NCI-H1436 treated with DMSO at 0.1 percent for 48 hours (cell line): Measurements from ENCODE around the gene TIMM29.

Experiments
- DNase-seq: peaks from one replicate; lab custom pipeline; 2025; lab: John Stamatoyannopoulos, UW

Gene TIMM29

GRCh38 chr19:10928563-10929401 is at the start of gene TIMM29, which contains the start of gene YIPF2:
Gene TIMM29, plus strand, starts transcription at chr19:10928811. Its CDS starts 12 bp downstream, at chr19:10928823.
Gene YIPF2, minus strand, starts transcription at chr19:10928639. Its CDS starts 229 bp downstream, at chr19:10928410.
- peak; percentile 95 for DNase-seq

DNA sequence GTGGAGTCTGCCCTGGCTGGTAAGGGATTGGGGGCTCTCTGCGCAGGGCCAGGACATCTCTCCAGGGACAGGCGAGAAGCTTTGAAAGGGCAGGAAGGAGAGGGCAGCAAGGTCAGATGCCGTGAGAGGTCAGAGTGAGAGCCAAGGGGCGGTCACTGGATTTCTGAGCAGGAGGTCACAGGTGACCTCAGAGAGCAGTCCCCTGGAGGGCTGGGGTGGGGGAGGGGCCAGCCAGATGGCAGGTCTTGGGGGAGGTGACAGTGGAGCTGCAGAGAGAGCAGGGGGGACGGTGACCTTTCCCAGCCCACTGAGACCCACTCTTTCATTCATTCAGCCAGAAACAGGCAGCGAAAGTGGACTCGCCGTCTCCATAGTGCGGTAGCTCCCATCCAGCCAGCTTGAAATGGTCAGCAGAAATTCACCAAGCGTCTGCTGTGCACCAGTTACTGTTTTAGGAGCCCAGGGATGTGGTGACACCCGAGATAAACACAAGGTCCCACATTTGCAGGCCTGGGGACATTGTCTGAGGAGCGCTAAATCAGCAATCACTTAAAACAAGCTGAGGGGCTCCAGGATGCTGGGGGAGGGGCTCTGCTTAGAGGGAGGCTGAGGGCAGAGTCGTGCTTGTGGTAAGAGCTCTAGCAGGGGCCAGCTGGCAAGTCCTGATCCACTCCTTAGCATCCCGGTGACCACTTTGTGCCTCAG is 47.1 kb upstream of the TIMM29 start:
- DNase-seq, result no peak

DNA sequence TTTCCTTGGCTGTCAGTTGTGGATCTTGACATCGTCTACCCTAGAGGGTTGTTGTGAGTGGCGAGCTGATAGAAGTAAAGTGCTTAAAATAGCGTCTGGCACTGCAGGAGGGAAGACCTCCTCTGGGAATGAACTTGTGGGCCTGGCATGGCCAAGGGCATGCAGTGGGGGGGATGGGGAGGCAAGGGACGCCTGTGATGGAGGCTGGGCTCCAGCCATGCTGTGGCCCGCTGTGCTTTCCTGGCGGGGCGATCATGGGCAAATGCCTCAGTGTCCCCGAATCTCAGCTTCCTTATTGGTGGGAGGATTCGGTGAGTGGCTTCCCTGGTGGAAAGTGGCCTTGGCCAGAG is 46.5 kb upstream of the TIMM29 start:
- no peak for DNase-seq

DNA sequence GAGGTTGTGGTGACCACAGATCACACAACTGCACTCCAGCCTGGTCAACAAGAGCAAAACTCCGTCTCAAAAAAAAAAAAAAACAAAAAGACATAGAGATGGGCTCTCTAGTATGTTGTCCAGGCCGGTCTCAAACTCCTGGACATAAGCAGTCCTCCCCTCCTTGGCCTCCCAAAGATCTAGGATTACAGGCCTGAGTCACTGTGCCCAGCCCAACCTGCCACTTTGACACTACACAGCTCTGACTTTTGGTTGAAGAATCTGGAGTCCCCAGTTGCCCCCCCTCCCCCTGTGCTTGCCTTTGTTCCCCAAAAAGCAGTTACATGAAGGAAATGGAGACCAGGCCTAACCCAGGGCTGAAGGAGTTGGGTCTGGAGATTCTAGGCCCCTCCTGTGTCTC is 44.3 kb upstream of the TIMM29 start:
- DNase-seq, result no peak

- DNase-seq, result no peak
These were observed 43.1 kb upstream of the TIMM29 start for GRCh38 chr19:10885201-10886169.

DNA sequence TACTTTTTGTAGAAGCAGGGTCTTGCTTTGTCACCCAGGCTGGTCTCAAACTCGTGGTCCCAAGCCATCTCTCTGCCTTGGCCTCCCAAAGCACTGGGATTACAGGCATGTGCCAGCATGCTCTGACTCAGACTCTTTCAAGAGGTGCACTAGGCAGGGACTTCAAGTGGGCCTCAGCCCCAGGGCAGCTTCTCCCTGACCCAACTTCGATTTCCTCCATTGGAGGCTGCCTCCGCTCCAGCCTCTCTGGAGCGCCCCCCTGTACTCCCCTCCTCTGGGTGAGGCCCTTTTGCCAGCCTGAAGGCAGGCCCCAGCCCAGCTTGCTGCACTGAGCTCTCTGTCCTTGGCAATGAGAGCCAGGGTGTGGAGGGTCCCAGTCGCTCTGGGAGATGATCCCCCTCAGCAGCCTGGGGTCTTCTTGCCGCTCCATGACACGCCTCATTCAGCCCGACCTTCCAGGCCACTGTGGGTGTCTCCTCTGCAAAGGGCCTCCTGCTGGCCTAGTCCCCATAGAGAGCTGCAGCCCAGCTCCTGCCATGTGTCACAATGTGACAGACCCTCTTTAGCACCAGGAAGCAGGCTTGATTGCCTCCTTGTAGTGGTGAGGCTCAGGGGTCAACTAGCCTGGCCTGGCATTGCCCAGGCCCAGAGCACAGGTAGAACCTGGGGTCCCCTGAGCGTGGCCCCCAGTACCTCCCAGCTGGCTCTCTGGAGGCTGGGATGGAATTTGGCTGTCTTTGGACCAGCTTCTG is 40.8 kb upstream of the TIMM29 start:
- no peak for DNase-seq

- DNase-seq, result peak; percentile 58
These were observed 40.2 kb upstream of the TIMM29 start for GRCh38 chr19:10888421-10888866.

DNA sequence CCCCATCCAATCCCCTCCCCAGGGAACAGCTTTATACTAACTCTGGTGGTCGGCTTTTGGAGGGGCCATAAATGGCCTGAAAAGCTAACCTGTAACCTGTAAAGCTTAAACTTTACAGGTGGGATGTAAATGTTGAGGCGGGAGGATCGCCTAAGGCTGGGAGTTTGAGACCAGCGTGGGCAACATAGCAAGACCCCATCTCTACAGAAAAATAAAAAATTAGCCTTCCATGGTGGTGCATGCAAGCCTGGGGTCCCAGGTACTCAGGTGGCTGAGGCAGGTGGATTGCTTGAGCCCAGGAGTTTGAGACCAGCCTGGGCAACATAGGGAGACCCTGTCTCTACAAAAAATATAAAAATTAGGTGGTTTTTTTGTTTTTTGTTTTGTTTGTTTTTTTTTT is 38.7 kb upstream of the TIMM29 start:
- no peak for DNase-seq

DNA sequence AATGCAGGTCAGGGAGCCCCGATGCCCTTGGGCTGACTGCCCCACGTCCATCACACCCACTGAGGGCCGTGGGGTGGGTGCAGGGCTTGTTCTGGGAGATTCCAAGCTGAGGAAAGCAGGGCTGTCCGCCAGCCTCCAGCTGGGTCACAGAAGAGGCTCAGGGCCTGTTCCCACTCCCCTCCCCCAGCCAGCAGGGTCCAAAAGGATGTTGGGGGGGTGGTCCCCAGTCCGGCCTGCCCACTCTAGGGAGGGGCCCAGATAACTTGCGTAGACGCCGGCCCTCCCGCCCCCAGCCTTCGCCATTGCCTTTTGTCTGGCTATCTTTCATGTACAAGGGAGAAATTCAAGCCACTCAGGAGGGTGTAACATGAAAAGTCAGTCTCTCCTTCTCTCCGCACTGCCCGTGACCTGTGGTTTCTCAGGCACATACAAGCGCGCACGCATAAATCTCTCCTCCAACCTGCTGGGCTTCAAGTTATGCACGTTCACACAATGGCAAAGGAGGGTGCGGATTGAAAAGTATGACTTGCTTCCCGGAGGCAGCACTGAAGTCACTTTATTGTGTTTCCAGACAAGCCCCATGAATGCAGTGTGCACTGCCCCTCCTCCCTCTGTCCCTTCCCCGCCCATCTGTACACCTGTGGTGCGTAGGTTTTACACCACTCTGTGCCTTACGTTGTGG is 37.1 kb upstream of the TIMM29 start:
- DNase-seq, result no peak

- DNase-seq, result no peak
These were observed 36.4 kb upstream of the TIMM29 start for GRCh38 chr19:10892256-10892655.

DNA sequence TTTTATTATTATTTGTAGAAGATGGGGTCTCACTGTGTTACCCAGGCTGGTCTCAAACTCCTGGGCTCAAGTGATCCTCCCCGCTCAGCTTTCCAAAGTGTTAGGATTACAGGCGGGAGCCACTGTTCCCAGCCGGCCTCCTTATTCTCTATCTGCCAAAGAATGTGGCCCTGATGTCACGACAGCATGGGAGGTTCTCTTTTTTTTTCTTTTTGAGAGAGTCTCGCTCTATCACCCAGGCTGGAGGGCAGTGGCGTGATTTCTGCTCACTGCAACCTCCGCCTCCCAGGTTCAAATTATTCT is 33.7 kb upstream of the TIMM29 start:
- DNase-seq, result no peak

DNA sequence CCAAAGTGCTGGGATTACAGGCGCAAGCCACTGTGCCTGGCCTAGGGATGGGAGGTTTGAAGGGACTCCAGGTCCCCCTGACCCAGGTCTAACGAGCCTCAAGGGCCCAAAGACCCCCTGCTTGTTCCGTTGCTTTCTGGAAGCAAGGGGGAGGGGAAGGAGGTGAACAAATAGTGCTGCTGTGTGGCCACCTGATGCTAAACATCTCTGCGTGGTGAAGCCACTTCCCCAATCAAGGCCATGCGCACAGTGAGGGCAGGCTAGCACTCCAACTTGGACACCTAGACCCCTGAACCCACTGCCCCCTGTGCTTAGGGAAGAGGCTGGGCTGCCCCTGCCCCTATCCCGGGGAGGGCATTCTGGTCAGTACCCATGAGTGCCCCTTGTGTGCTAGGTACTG is 33.2 kb upstream of the TIMM29 start:
- DNase-seq, result no peak

GRCh38 chr19:10895920-10896319 is 32.7 kb upstream of the TIMM29 start:
- no peak for DNase-seq

- DNase-seq, result no peak
These were observed 31.6 kb upstream of the TIMM29 start for GRCh38 chr19:10896851-10897526.

DNA sequence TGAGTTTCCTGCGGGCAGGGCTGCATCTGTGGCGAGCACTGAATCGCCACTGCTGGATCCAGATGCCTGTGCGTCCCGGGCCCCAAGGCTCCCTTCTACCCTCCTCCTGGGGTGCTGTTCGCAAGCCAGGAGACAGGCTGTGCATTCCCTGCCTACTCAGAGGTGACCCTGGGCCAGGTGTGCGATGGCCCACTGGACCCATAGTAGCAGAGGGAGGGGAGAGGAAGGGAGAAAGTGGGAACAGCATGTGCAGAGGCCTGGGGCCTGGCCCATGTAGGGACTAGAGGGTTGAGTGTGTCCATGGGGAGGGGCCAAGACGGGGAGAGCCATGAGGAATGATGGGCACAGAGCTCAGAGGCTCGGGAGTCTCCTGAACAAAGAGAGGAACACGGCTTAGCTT is 30.0 kb upstream of the TIMM29 start:
- no peak for DNase-seq

DNA sequence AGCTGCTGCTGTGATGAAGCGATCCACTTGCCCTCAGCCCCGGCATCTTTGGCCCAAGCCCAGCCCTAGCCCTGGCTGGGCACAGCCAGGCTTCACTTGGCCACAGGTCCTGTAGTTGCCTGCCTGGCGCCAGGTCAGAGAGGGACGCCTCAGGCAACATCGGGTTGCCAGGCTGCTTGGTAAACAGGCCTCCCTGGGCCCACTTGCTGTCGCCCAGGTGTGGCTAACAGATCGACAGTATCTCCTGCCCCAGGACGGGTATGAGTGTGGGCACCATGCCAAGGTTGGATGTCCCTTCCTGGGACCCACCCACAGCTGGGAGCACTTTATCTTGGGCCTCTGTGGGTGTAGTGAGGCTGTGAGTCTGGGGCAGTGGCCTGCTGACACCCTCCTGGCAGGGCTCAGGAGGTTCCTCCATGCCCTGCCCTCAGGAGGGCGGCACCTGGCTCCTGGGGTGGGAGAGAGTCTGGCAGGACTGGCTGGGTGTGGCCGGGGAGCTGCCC is 29.4 kb upstream of the TIMM29 start:
- DNase-seq, result no peak

GRCh38 chr19:10907925-10908324 is 20.7 kb upstream of the TIMM29 start:
- DNase-seq, result no peak

- DNase-seq, result no peak
These were observed 20.1 kb upstream of the TIMM29 start for GRCh38 chr19:10908380-10908960.

- no peak for DNase-seq
These were observed 16.8 kb upstream of the TIMM29 start for GRCh38 chr19:10911579-10912363.
